Esophagus muscularis mucosa (tissue), 4 donors: ENCODE measurements around the gene ETV1. TPM values are rescaled to one million over a fixed set of nuclear protein-coding genes. Genes with fewer than 3 reads are reported as not detected.
A peak's percentile ranks its signal among the peaks of the same experiment; 100 is the strongest.
"Not testable (repeated sequence)": the region's sequence is repeated elsewhere in the genome, so short reads cannot be mapped to it uniquely, and the experiment has no call there.

Source experiments
- DNase-seq: peaks from one replicate; pipeline ENCODE4 v3.0.0-alpha.2; 2017; ENCODE audit errors: extremely low spot score
- H3K27ac ChIP-seq, 4 donors: fragments of 200-600 bp; sonication (generic); replicated peaks in 1 of 4; 1 replicate in 3 of 4; 2 replicates in 1 of 4; pipeline ENCODE4 v1.5.1; 2016 to 2019; ENCODE audit warnings: mild to moderate bottlenecking in 1 of 4
- H3K27me3 ChIP-seq, 4 donors: fragments of 200-600 bp; sonication (generic); one replicate each; pipeline versions ENCODE4 v1.5.1 to v1.6.0; 2016 to 2019
- H3K36me3 ChIP-seq, 4 donors: fragments of 200-600 bp; sonication (generic); one replicate each; pipeline ENCODE4 v1.5.1; 2016 to 2019
- H3K4me1 ChIP-seq, 4 donors: fragments of 200-600 bp; sonication (generic); one replicate each; pipeline ENCODE4 v1.5.1; 2016 to 2019
- H3K4me3 ChIP-seq, 4 donors: fragments of 200-600 bp; sonication (generic); 1 replicate in 2 of 4; 2 replicates in 2 of 4; pipeline ENCODE4 v1.5.1; 2016 to 2019; ENCODE audit warnings: mild to moderate bottlenecking in 4 of 4, moderate library complexity in 1 of 4
- H3K9me3 ChIP-seq, 4 donors: fragments of 200-600 bp; sonication (generic); 1 replicate in 3 of 4; 2 replicates in 1 of 4; pipeline ENCODE4 v1.5.1; 2016 to 2019
- EP300 ChIP-seq: sonication (generic); formaldehyde crosslinking; IDR thresholded peaks from one replicate; pipeline ENCODE4 v1.6.1; 2017; ENCODE audit warnings: antibody characterized with exemption
- POLR2A ChIP-seq: fragments of 450-650 bp; IDR thresholded peaks from one replicate; pipeline ENCODE4 v1.6.1; 2017; ENCODE audit warnings: antibody characterized with exemption, moderate library complexity, mild to moderate bottlenecking, low read depth
- POLR2AphosphoS5 ChIP-seq, 2 donors: sonication (generic); formaldehyde crosslinking; IDR thresholded peaks; one replicate each; pipeline ENCODE4 v1.6.1; 2017; ENCODE audit warnings: antibody characterized with exemption in 2 of 2
- WGBS: methylation state at CpG from one replicate; pipeline ENCODE4 v1.1.5; 2018; 5-methylcytosine and 5-hydroxymethylcytosine counted together
- intact Hi-C: fragments of 100-400 bp; cut with DNase I; formaldehyde crosslinking; loops from one replicate; pipeline ENCODE4 v1.15.1; 2023
- total RNA-seq, 4 donors: library from RNA; depleted of rRNA; stranded (reverse); fragments of >200 nt; gene quantifications; one replicate each; pipeline versions ENCODE4 v1.1.0 to v1.2.1, GENCODE V29; 2016
- TF ChIP-seq, protein P1 (sequence below), 3 experiments: fragments of 200-600 bp in 2 of 3; fragments of 450-650 bp in 1 of 3; sonication (generic) in 2 of 3; IDR thresholded peaks; one replicate each; pipeline ENCODE4 v1.5.1; 2017 to 2019; ENCODE audit warnings: antibody characterized with exemption in 3 of 3, mild to moderate bottlenecking in 2 of 3, moderate library complexity in 1 of 3

The ETV1 gene
- total RNA-seq, 4 donors from 2014 or later, result 7.1 to 16.5 (median 14.1) TPM

DNA sequence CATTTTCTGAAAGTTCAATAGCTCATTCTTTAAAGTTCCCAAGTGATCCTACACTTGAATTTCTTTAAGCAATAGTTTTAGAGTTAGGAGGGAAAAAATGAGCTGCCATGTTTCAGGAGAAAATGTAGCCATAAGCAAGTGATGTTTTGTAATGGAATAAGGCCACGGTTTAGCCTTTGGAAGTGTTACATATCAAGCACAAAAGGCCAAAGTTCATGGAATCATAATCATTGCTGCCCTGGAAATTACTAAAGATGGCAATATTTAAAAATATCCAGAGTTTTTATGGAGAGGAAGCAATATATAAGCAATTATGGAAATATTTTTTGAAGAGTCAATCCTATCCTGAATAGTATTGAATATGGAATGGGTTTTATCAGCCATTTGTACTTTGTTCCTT lies 68.4 kb downstream of the ETV1 start:
- Histone ChIP-seq H3K36me3 (no peaks in the 10 kb centered on the region), H3K4me1 (peaks cover 0 to 11% (median 9%) of the 10 kb centered on the region in 4 donors), H3K4me3 (no peak overlapping the region), H3K9me3 (no peaks in the 10 kb centered on the region), H3K27ac (no peak overlapping the region), H3K27me3 (no peaks in the 10 kb centered on the region)
- no peak for DNase-seq
- intact Hi-C loops, result no loop called here
- 77% methylated on average over 1 of the region's 1 CpG for WGBS
- TF ChIP-seq EP300, result no peak
- no peak for TF ChIP-seq POLR2A
- TF ChIP-seq POLR2AphosphoS5 (IDR thresholded peaks at IDR 0.05), result no peak
- TF ChIP-seq, protein P1, sequence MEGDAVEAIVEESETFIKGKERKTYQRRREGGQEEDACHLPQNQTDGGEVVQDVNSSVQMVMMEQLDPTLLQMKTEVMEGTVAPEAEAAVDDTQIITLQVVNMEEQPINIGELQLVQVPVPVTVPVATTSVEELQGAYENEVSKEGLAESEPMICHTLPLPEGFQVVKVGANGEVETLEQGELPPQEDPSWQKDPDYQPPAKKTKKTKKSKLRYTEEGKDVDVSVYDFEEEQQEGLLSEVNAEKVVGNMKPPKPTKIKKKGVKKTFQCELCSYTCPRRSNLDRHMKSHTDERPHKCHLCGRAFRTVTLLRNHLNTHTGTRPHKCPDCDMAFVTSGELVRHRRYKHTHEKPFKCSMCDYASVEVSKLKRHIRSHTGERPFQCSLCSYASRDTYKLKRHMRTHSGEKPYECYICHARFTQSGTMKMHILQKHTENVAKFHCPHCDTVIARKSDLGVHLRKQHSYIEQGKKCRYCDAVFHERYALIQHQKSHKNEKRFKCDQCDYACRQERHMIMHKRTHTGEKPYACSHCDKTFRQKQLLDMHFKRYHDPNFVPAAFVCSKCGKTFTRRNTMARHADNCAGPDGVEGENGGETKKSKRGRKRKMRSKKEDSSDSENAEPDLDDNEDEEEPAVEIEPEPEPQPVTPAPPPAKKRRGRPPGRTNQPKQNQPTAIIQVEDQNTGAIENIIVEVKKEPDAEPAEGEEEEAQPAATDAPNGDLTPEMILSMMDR (IDR thresholded peaks at IDR 0.05), result no peak

DNA sequence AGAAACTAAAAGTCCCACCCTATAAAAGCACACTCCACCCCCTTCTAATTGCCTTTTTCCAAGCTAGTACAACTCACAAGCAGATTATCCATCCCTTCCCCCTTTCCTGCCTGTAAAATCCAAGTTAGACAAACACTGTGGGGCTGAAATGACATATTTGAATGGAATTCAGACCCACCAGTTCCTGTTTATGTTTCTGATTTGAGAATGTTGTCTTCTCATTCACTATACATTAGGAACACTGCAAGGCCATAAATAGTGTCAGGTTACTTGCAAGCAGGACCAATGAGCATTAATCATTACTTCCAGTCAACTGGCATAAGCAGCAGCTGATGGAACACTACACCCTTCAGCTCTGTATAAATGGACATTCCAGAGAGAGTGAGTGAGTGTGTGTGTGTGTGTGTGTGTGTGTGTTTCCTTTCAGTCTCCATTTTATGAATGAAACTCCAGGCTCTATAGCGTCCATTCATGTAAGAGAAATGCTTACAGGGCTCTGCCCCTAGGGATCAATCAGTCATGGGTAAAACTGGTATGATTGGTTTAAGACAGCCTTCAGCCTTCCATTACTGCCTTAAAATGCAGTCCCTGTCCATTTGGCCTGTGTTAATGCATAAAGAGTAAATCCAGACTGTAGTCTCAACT lies 69.3 kb downstream of the ETV1 start:
- Histone ChIP-seq H3K9me3 (no peaks in the 10 kb centered on the region), H3K4me1 (peaks cover 0 to 11% (median 9%) of the 10 kb centered on the region in 4 donors), H3K27me3 (no peaks in the 10 kb centered on the region), H3K27ac (peak overlapping the region in 3 of 4 donors; percentile 0 to 31 (median 3)), H3K36me3 (no peaks in the 10 kb centered on the region), H3K4me3 (no peak overlapping the region)
- intact Hi-C loops, result no loop called here
- 17% methylated on average over 1 of the region's 1 CpG for WGBS
- DNase-seq, result no peak
- TF ChIP-seq POLR2AphosphoS5 (IDR thresholded peaks at IDR 0.05) (no peak), POLR2A (no peak), EP300 (no peak)

DNA sequence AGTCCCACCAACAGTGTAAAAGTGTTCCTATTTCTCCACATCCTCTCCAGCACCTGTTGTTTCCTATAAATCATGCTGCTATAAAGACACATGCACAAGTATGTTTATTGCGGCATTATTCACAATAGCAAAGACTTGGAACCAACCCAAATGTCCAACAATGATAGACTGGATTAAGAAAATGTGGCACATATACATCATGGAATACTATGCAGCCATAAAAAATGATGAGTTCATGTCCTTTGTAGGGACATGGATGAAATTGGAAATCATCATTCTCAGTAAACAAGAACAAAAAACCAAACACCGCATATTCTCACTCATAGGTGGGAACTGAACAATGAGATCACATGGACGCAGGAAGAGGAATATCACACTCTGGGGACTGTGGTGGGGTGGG lies 71.1 kb downstream of the ETV1 start:
- H3K36me3 ChIP-seq, H3K9me3 ChIP-seq, H3K27ac ChIP-seq, H3K27me3 ChIP-seq, DNase-seq, intact Hi-C loops, H3K4me3 ChIP-seq: not testable (repeated sequence)
- peaks cover 0 to 11% (median 9%) of the 10 kb centered on the region in 4 donors for H3K4me1 ChIP-seq
- 100% methylated on average over 3 of the region's 3 CpGs for WGBS

DNA sequence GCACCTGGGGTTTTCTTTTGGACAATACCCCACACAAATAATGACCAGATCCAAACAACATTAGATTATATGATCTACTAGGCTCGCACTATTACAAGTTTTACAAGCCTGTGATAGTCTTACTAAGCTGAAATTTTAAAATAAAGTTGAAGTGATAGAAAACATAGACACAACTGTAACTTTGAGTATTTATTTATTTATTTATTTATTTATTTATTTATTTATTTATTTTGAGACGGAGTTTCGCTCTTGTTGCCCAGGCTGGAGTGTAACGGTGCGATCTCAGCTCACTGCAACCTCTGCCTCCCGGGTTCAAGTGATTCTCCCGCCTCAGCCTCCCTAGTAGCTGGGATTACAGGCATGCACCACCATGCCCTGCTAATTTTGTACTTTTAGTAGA lies 72.4 kb downstream of the ETV1 start:
- DNase-seq, H3K4me3 ChIP-seq, H3K27me3 ChIP-seq, H3K27ac ChIP-seq, intact Hi-C loops, H3K9me3 ChIP-seq, H3K36me3 ChIP-seq: not testable (repeated sequence)
- WGBS, result 97% methylated on average over 7 of the region's 7 CpGs
- peaks cover 0 to 11% (median 9%) of the 10 kb centered on the region in 4 donors for H3K4me1 ChIP-seq

DNA sequence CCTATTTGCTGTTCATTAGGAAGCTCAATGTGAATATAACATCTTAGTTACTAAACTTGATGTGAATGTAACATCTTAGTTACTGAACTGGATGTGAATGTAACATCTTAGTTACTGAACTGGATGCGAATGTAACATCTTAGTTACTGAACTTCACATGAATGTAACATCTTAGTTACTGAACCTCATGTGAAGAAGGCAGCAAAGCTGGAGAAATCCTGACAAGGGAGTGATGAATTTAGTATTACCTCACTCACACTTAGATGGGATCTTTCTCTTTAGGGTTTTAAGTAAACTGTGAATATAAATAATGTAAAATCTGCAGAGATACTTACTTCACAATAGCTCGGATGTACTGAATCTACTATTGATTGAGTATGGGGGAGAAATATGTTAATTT lies 73.6 kb downstream of the ETV1 start:
- intact Hi-C loops, result no loop called here
- Histone ChIP-seq H3K4me3 (no peak overlapping the region), H3K9me3 (no peaks in the 10 kb centered on the region), H3K36me3 (no peaks in the 10 kb centered on the region), H3K4me1 (peaks cover 0 to 11% (median 9%) of the 10 kb centered on the region in 4 donors), H3K27me3 (no peaks in the 10 kb centered on the region), H3K27ac (no peak overlapping the region)
- no peak for TF ChIP-seq POLR2AphosphoS5 (IDR thresholded peaks at IDR 0.05)
- TF ChIP-seq, protein P1 (IDR thresholded peaks at IDR 0.05), result no peak
- no peak for TF ChIP-seq POLR2A
- no peak for TF ChIP-seq EP300
- 50% methylated on average over 2 of the region's 2 CpGs for WGBS
- DNase-seq, result no peak

DNA sequence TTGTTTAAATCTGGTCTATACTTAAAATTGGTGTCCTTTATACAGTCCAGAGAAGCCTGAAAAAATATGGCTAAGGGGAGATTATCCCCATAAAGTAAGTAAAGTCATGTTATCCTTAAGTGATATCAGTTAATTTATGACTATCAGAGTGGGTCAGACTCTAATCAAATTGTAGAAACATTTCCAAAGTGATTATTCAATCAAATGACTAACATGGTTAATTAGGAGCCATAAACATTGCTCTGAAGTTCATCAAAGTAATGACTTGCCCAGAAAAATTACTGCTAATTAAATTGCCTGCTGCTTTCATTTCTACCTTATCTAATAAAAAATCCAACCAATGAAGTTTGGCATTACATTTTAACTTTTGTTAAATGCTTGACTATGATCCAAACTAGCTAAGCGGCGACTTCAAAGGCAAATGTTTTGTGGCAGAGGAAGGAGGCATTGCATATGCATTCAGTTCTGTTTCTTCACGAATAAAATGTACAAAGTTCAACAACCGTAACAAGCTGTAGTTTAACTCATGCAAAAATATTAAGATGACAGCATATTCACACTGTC lies 76.7 kb downstream of the ETV1 start:
- 83% methylated on average over 4 of the region's 4 CpGs for WGBS
- Histone ChIP-seq H3K27me3 (no peaks in the 10 kb centered on the region), H3K4me3 (no peak overlapping the region), H3K36me3 (peaks cover 0 to 13% (median 0%) of the 10 kb centered on the region in 4 donors), H3K9me3 (no peaks in the 10 kb centered on the region), H3K4me1 (no peaks in the 10 kb centered on the region), H3K27ac (no peak overlapping the region)
- no peak for TF ChIP-seq EP300
- no peak for TF ChIP-seq POLR2A
- TF ChIP-seq POLR2AphosphoS5 (IDR thresholded peaks at IDR 0.05), result no peak
- TF ChIP-seq, protein P1 (IDR thresholded peaks at IDR 0.05), result no peak
- no peak for DNase-seq
- intact Hi-C loops, result no loop called here
